ENCODE data around the gene TNFRSF14.
"Not testable (repeated sequence)": the region's sequence is repeated elsewhere in the genome, so short reads cannot be mapped to it uniquely, and the experiment has no call there.

Gene TNFRSF14

GRCh38 chr1:2569060-2569459 lies 12.9 kb downstream of the TNFRSF14 start:
- no peak for DNase-seq

DNA sequence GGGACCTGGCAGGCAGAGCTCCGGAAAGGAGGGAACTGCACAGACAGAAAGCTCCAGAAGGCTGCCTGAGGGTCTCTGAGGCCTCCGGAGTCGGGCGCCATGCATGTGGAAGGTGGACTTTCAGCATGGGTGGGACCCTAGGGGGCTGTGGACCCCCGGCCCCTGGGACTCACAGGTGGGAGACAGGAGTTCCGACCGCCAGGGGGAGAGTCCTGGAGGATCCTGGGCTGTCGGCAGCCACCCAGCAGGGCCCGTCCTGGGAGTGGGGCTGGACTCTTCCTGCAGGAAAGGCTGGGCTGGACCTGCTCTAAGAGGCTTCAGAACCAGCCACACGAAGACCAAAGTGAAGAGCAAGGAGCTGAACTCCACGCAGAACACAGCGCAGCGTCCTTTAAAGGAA lies 13.5 kb downstream of the TNFRSF14 start:
- DNase-seq: not testable (repeated sequence)

DNA sequence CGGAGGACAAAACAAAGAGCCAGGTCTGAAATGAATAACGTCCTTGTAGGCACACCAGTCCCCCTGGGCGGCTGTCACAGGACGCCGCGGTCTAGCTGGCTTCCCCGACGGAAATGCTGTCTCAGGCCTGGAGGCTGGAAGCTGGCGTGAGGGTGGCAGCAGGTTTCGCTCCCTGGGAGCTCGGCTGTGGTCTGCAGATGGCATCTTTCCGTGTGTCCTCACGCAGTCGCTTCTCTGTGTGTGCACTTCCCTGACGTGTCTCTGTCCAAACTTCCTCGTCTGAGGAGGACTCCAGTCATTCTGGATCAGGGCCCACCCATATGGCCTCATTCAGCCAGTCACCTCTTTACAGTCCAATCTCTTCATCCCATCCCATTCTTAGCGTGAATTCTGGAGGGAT lies 14.2 kb downstream of the TNFRSF14 start:
- DNase-seq: no peak

DNA sequence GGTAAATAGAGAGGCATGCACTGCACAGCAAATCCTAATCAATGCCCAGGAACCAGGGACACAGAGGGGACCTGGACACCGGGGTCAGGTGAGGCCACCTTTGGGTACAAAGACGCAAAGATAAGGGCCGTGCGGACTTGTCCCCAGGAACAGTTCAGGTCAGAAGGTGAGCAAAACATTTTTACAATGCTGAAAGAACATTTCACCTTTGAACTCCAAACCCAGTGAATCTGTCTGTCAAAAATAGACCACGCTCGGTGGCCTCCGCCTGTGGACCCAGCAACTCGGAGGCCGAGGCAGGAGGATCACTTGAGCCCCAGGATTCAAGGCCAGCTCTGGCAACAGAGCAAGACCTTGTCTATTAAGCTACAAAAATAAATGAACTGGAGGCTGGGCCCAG lies 15.2 kb downstream of the TNFRSF14 start:
- DNase-seq: no peak

- no peak for DNase-seq
Observed at GRCh38 chr1:2573250-2573920, 17.2 kb downstream of the TNFRSF14 start.

GRCh38 chr1:2574350-2574749 lies 18.2 kb downstream of the TNFRSF14 start:
- no peak for DNase-seq

- no peak for DNase-seq
Observed at GRCh38 chr1:2575801-2576663, 19.9 kb downstream of the TNFRSF14 start.

GRCh38 chr1:2577565-2578075 lies 21.4 kb downstream of the TNFRSF14 start:
- DNase-seq: peak; percentile 41

- DNase-seq: no peak
Observed at GRCh38 chr1:2578758-2579118, 22.6 kb downstream of the TNFRSF14 start.

DNA sequence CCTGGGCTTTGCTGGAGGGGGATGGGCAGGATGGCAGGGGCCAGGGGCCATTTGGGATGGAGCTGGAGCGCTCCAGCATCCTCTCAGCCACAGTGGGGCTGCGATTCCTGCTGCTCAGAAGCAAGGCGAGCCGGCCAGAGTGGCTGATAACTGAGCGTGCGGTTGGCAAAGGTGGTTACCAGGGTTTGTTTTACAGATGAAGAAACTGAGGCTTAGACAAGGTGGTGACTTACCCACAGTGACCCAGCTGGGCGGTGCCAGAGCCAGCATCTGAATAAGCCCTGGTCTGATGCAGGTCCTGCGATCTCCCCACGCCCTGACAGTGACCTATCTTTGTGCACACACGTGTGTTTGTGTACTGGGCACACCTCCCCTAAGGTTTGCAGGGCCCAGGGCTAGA lies 24.5 kb downstream of the TNFRSF14 start:
- no peak for DNase-seq

- no peak for DNase-seq
Observed at GRCh38 chr1:2582391-2582790, 26.2 kb downstream of the TNFRSF14 start.

DNA sequence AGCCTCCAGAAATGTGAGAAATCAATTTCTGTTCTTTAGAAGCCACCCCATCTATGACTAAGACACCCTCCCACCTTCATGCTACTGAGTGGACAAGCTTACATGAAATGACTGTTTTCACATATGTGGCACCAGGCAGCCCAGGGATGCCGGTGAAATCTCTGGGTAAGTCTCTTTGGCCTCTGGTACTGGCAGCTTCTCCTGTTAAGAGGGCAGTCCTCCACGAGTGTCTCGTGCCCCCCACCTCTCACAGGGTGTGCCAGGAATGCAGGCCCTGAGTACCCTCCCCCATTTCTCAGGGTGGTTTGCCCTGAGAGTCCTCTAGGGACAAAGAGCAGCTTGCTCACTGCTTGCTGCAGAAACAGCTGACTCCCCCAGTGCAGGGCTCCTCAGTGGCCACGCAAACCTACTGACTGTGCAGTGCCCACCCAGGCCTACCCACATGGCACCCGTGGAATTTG lies 27.2 kb downstream of the TNFRSF14 start:
- DNase-seq: no peak

- peak; percentile 25 for DNase-seq
Observed at GRCh38 chr1:2583871-2584351, 27.7 kb downstream of the TNFRSF14 start.

DNA sequence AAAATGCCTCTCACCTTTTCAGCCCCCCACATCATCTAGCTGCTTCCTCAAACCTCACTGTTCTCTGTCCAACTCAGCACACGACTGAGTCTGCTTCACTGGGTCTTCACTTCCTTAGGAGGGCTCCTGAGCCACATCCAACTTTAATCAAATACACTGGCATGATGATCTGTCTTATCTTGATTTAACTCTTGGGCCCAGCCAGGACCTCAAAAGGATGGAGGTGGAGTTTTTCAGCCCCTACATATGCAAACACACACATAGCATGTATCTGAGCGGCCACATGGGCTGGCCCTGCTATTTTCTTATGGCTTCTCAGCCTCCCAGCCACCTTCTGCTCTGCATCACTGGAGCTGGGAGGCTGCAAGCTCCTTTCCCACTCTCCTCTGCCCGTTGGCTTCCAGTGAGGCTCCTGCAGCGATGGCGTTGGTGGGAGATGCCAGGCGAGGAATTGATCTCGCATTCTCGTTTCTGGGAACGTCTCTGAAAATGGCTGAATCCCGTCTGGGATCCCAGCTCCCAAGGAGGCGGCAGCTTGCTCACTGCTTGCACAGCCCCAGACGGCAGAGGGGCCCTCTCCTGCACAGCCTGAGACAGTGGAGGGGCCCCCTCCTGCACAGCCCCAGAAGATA lies 28.6 kb downstream of the TNFRSF14 start:
- no peak for DNase-seq

DNA sequence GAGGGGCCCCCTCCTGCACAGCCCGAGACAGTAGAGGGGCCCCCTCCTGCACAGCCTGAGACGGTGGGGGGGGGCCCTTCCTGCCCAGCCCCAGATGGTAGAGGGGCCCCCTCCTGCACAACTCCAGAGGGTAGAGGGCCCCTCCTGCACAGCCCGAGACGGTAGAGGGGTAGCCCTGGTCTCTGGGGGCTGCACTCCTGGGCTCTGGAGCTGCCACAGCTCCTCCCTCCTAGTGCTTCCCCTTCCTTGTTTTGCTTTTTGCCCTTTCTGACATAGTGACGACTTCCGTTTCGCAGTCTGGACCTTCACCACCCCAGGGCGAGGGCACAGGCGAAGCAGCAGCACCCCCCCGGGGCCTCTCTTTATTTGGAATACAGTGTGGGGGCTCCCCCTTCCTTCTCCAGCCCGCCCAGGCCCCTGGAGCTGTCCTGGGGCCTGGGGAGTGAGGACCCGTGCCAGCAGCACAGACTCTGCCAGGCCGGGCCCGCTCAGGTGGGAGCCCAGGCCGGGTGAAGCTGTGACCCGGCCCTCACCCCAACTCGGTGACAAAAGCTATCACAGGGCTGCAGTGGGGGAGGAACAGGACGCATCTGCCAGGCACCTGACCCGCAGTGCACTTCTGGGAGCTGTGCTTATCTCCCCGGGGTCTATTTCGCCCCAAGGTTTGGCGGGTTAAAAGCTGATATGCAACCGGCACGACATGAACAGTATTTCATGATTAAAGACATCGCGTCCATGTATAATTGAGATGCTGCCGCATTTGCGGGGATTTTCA lies 29.3 kb downstream of the TNFRSF14 start:
- peak; percentile 59 for DNase-seq

DNA sequence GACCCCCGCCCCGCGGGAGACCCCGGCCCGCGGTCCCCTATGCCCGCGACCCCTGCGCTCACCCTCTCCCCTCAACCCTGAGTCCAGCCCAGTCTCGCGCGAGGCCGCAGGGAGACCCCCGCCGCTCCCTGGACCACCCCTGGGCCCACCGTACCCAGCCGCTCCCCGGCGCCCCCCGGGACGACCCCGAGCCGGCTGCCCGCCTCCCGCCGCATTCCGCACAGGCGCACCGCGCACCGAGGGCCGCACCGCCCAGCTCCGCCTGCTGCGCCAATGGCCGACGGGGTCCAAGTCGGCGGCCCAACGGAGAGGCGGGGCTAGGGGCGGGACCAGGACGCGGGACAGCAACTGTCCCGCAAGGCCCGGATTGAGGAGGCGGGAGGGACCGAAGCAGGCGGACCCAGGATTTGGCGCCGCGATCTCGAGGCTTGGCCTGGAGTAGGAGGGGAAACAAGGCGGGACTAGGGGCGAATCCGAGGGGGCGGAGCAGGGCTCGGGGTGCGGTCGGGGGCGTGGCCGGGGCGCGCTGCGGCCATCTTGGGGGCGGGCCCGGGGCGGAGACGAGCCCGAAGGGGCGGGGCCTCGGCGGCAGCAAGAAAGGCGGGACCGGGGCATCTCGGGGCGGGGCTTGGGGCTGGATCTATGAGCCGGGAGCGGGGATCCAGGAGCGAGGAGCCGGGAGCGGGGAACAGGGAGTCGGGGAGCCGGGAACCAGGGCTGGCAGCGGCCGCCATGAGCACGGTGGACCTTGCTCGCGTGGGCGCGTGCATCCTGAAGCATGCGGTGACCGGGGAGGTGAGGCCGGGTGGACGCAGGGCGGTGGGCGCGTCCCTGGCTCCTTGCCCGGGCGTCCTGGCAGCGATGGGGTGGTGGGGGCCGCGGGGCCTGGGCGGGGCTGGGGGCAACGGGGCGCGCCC lies 30.2 kb downstream of the TNFRSF14 start, which contains the start of gene PRXL2B:
Gene PRXL2B (plus strand): TSS at position 624 of the 917 bp plus-strand sequence. CDS start 109 bp downstream, at position 733.
- DNase-seq: peak; percentile 99

DNA sequence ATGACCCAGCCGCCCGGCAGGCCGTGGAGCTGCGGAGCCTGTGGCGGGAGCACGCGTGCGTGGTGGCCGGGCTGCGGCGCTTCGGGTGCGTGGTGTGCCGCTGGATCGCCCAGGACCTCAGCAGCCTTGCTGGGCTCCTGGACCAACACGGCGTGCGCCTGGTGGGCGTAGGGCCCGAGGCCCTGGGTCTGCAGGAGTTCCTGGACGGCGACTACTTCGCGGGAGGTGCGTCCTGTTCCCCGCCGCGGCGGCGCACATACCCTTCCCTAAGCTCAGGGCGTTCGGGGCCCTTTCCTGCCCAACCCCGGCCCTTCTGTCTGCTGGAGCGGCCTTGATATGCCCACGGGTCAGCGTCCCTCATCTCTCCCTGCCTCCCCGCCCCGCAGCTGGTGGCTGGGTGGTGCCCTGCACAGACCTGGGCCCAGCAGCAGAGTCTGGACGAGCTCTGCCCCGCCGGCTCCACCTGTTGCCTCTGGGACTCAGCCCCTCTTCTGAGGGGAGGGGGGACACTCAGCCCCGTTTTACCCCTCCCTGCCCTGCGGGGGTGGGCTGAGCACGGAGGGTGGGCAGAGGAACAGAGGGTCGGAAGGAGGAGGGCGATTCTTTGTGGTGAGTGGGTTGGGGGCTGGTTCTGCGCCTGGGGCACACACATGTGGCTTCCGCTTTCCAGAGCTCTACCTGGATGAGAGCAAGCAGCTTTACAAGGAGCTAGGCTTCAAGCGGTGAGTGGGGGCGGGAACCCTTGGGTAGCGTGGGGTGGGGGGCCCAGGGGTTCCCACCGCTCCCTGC lies 31.1 kb downstream of the TNFRSF14 start:
- DNase-seq: no peak

DNA sequence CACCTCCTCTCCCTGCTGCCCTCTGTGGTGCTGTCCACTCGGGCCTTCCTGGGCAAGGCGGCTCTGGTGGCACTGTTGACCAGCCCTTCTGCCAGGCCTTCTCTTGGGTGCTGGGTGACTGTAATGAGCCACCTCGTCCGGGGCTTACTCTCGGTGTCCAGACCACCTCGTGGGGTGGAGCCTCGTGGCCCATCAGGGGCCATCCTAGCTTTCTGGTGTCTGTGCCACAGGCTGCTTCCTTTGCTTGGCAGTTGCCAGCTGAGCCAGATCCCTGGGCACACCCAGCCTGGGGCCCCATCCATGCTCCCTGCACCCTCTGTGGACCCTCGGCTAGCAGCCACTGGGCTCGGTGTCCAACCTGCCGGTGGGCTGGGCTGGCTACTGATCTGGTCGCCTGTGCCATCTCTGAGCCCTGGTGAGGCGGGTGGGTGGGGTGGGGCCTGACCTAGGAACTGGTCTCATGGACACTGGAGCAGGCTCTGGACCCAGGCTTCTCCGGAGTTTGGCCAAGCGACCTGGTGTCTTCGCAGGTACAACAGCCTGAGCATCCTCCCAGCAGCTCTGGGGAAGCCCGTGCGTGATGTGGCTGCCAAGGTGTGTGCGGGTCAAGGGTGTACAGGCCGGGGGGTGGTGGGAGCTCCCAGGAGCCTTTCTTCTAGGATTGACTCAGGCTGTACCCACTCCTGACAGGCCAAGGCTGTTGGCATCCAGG lies 31.8 kb downstream of the TNFRSF14 start:
- no peak for DNase-seq

DNA sequence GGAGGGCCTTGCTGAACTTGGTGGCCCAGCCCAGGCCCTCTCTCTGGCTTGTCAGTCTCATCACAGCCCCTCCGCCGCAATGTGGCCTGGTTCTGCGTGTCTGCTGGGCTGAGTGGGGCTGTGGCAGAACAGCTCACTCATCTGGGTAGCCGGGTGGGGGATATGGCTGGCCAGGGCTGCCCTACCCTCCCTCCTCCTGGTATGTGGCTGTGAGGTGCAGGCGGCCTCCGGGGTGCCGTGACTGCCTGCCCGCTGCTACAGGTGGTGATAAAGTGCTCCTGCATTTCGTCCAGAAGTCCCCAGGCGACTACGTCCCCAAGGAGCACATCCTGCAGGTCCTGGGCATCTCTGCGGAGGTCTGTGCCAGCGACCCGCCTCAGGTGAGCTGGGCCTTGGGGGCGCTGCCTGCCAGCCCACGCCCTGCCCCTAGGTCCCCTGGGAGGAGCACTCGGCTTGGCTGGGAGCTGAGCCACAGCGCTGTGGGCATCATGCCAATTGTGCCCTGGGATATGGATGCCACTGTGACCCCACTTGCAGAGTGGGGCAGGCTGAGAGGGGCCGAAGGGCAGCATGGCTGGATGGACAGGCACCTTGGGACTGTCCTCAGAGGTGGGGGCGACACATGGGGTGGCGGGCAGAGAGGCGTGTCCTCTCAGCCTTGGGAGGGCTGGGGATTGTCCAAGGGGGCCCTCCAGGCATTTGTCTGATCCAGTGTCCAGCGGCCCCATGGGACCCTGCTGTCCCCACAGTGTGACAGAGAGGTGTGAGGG lies 32.7 kb downstream of the TNFRSF14 start:
- no peak for DNase-seq

All from T-helper 9 cell (primary cell).